H1 (cell line): ENCODE data around the gene EIF4E1B. TPM values are rescaled to one million over a fixed set of nuclear protein-coding genes. Genes with fewer than 3 reads are reported as not detected.

Experiments used
- SP1 ChIP-seq: IDR thresholded peaks from 2 replicates; pipeline ENCODE4 v1.6.1; 2011; ENCODE audit warnings: low read depth, low read length
- TCF12 ChIP-seq: IDR thresholded peaks from 2 replicates; pipeline ENCODE4 v1.6.1; 2011; ENCODE audit warnings: low read depth, mild to moderate bottlenecking, low read length
- polyA plus RNA-seq, 7 experiments: library from polyadenylated mRNA; depleted of rRNA in 3 of 7; stranded (reverse) in 5 of 7; unstranded in 2 of 7; fragments of >200 nt in 5 of 7; fragments of 200-250 nt in 2 of 7; gene quantifications; 1 replicate in 5 of 7; 2 replicates in 1 of 7; 4 replicates in 1 of 7; pipeline versions ENCODE4 v1.2.1 to v1.2.3, GENCODE V29; 2011 to 2013; ENCODE audit warnings: missing spikeins in 2 of 7, mixed read lengths in 2 of 7
- total RNA-seq: library from RNA; stranded (reverse); fragmentation: NEBNext Ultra II Directional; extraction: Animal tissue kit (Norgen Biotek cat#: 25700); gene quantifications from 2 replicates; pipeline ENCODE4 v1.2.1, GENCODE V29; 2021

Gene EIF4E1B
- total and polyA plus RNA-seq, 2 of the 8 experiments (the other 6 are each of a cell fraction or from before 2014, with no cell fraction given), result 0.97 to 1.3 TPM

DNA sequence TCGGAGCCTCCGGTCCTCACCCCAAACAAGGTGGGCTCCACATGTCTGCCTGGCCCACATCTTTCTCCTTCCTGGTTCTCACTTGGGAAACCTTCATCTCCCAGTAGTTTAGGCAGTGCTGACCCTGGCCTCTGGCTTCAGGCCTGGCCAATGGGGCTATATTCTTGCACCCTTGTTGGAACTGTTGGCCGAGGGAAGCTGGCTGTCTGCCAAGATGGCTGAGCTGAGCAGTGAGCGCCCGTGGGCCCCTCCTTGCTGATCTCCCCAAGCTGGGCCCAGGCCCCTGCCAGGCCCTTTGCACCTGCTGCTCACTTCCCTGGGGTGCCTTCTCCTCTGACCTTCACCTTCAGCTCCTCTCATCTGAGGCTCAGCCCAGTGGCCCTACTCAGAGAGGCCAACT is 48.1 kb downstream of the EIF4E1B start (continued):
- TF ChIP-seq TCF12, result no peak
- no peak for TF ChIP-seq SP1
